PC-3 (cell line): ENCODE measurements around the gene STAU1.

Experiments
- CTCF ChIP-seq: fragments of 300-600 bp; sonication (generic); conservative IDR thresholded peaks from 2 replicates; pipeline ENCODE4 v1.5.1; 2017; ENCODE audit warnings: antibody characterized with exemption, low read depth, mild to moderate bottlenecking, low read length
- EZH2phosphoT487 ChIP-seq: fragments of 300-600 bp; sonication (generic); IDR thresholded peaks from 2 replicates; pipeline ENCODE4 v1.6.1; 2018; ENCODE audit warnings: mild to moderate bottlenecking, antibody characterized with exemption, low read length, borderline replicate concordance

- no peak for TF ChIP-seq CTCF
- TF ChIP-seq EZH2phosphoT487 = no peak
Observed at GRCh38 chr20:49140411-49140810, 47.7 kb downstream of the STAU1 start.
